Stimulated activated CD4-positive, alpha-beta T cell treated with anti-CD3 and anti-CD28 coated beads, Interleukin-2, amount 100 ng/mL, for 4 hours (primary cell): ENCODE data around the gene KRTAP12-4.
"Not testable (repeated sequence)": the region's sequence is repeated elsewhere in the genome, so short reads cannot be mapped to it uniquely, and the experiment has no call there.

Experiments
- DNase-seq: peaks from one replicate; pipeline ENCODE4 v3.0.0-alpha.2; 2020; ENCODE audit warnings: low read depth

KRTAP12-4 gene

GRCh38 chr21:44653656-44654575, 543 bp downstream of the KRTAP12-4 start:
- DNase-seq, result no peak

GRCh38 chr21:44653123-44653522, 1.3 kb downstream of the KRTAP12-4 start:
- no peak for DNase-seq

GRCh38 chr21:44650973-44651675, 3.3 kb downstream of the KRTAP12-4 start:
- DNase-seq, result no peak

GRCh38 chr21:44650265-44650972, 4.0 kb downstream of the KRTAP12-4 start:
- no peak for DNase-seq

- DNase-seq, result no peak
Measured at GRCh38 chr21:44649521-44650100, 4.8 kb downstream of the KRTAP12-4 start.

GRCh38 chr21:44648557-44649311, 5.7 kb downstream of the KRTAP12-4 start:
- no peak for DNase-seq

GRCh38 chr21:44647222-44647552, 7.3 kb downstream of the KRTAP12-4 start:
- DNase-seq, result no peak

GRCh38 chr21:44646366-44647221, 7.9 kb downstream of the KRTAP12-4 start, which contains the start of gene KRTAP10-11:
TSS of gene KRTAP10-11 (plus strand) at chr21:44646414. CDS start at chr21:44646459, 45 bp downstream.
- not testable (repeated sequence) for DNase-seq

GRCh38 chr21:44644878-44645277, 9.6 kb downstream of the KRTAP12-4 start:
- DNase-seq, result no peak

- DNase-seq, result no peak
Measured at GRCh38 chr21:44643741-44644310, 10.6 kb downstream of the KRTAP12-4 start.

GRCh38 chr21:44640761-44641160, 13.7 kb downstream of the KRTAP12-4 start:
- DNase-seq, result no peak

- DNase-seq, result no peak
Measured at GRCh38 chr21:44639331-44639655, 15.2 kb downstream of the KRTAP12-4 start.

- not testable (repeated sequence) for DNase-seq
Measured at GRCh38 chr21:44638506-44639330, 15.7 kb downstream of the KRTAP12-4 start.

GRCh38 chr21:44637851-44638348, 16.6 kb downstream of the KRTAP12-4 start:
- DNase-seq, result not testable (repeated sequence)

GRCh38 chr21:44637018-44637850, 17.2 kb downstream of the KRTAP12-4 start, which contains the start of gene KRTAP10-10:
TSS of gene KRTAP10-10 (plus strand) at chr21:44637356. CDS start at chr21:44637418, 62 bp downstream.
- no peak for DNase-seq

- no peak for DNase-seq
Measured at GRCh38 chr21:44636209-44637017, 18.0 kb downstream of the KRTAP12-4 start.

- DNase-seq, result no peak
Measured at GRCh38 chr21:44632067-44632466, 22.4 kb downstream of the KRTAP12-4 start.
